Measurements from ENCODE around the gene TTC27. TPM values are rescaled to one million over a fixed set of nuclear protein-coding genes. Genes with fewer than 3 reads are reported as not detected.

The TTC27 gene
- total RNA-seq, 2 donors from 2014 or later = 16.4 to 20.3 TPM

DNA sequence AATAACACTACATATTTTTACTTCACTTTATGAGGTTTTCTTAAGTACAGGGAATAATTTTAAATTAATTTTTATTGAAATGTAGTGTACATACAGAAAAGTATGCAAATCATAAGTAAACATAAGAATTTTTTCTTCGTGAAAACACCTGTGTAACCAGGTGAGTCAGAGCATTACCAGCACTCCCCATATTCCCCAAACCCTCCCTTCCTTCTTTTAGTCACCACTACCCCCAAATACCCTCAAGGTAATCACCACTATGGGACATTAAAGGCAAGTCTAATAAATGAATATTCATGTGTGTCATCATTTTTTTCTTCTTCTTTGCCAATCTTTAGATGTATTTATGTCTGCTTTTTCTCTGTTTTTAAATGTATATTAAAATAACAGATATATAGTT is 179.0 kb downstream of the TTC27 start:
- no peaks in the 10 kb centered on the region for H3K4me1 ChIP-seq (ENCODE audit: control insufficient read depth, insufficient read depth, low read length)
- no peak overlapping the region for H3K27ac Mint-ChIP-seq
- H3K4me1 Mint-ChIP-seq = peaks cover 6% of the 10 kb centered on the region
- H3K27me3 Mint-ChIP-seq (ENCODE audit: insufficient read depth) = no peaks in the 10 kb centered on the region
- no peak overlapping the region for H3K4me3 Mint-ChIP-seq
- no peak overlapping the region for H3K9ac ChIP-seq (ENCODE audit: extremely low read depth, low read length, poor library complexity, severe bottlenecking)
- H3K9me3 ChIP-seq (ENCODE audit: control insufficient read depth, low read length) = no peaks in the 10 kb centered on the region
- no peaks in the 10 kb centered on the region for H3K27me3 ChIP-seq (ENCODE audit: control insufficient read depth, insufficient read depth, low read length, poor library complexity, severe bottlenecking)
- no peak overlapping the region for H3K4me3 ChIP-seq (ENCODE audit: low read length)
- H3K9me3 Mint-ChIP-seq = no peaks in the 10 kb centered on the region
- no peak overlapping the region for H3K27ac ChIP-seq (ENCODE audit: low read depth, low read length)
- no peak for DNase-seq
- H3K36me3 Mint-ChIP-seq (ENCODE audit: low read depth) = peaks cover 2% of the 10 kb centered on the region
- 83 to 100% methylated on average over 1 of the region's 1 CpG for WGBS, 2 experiments (ENCODE audit: insufficient coverage in 1 of 2, insufficient read length in 1 of 2)
- H3K36me3 ChIP-seq (ENCODE audit: control insufficient read depth, insufficient read depth, low read length) = no peaks in the 10 kb centered on the region
- TF ChIP-seq, protein P1, sequence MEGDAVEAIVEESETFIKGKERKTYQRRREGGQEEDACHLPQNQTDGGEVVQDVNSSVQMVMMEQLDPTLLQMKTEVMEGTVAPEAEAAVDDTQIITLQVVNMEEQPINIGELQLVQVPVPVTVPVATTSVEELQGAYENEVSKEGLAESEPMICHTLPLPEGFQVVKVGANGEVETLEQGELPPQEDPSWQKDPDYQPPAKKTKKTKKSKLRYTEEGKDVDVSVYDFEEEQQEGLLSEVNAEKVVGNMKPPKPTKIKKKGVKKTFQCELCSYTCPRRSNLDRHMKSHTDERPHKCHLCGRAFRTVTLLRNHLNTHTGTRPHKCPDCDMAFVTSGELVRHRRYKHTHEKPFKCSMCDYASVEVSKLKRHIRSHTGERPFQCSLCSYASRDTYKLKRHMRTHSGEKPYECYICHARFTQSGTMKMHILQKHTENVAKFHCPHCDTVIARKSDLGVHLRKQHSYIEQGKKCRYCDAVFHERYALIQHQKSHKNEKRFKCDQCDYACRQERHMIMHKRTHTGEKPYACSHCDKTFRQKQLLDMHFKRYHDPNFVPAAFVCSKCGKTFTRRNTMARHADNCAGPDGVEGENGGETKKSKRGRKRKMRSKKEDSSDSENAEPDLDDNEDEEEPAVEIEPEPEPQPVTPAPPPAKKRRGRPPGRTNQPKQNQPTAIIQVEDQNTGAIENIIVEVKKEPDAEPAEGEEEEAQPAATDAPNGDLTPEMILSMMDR (conservative IDR thresholded peaks at IDR 0.05) = no peak

DNA sequence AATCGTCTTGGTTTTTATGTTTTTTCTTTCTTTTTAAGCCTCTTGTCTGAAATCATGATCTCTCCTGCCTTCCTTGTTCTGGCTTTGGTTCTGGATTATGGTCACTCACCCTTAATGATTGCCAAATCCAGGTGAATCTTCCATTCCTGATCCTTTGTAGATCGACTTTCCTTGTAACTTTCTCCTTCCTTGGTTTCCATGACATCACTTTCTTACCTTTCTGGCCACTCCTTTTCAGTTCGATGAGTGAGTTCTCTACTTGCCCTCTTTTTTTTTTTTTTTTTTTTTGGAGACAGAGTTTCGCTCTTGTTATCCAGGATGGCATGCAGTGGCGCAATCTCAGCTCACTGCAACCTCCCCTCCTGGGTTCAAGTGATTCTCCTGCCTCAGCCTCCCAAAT is 179.8 kb downstream of the TTC27 start:
- TF ChIP-seq, protein P1 (conservative IDR thresholded peaks at IDR 0.05) = no peak
- Histone ChIP-seq H3K4me3 (ENCODE audit: low read length) (no peak overlapping the region), H3K36me3 (ENCODE audit: control insufficient read depth, insufficient read depth, low read length) (no peaks in the 10 kb centered on the region), H3K27me3 (ENCODE audit: control insufficient read depth, insufficient read depth, low read length, poor library complexity, severe bottlenecking) (no peaks in the 10 kb centered on the region), H3K4me1 (ENCODE audit: control insufficient read depth, insufficient read depth, low read length) (no peaks in the 10 kb centered on the region), H3K27ac (ENCODE audit: low read depth, low read length) (no peak overlapping the region), H3K9me3 (ENCODE audit: control insufficient read depth, low read length) (no peaks in the 10 kb centered on the region), H3K9ac (ENCODE audit: extremely low read depth, low read length, poor library complexity, severe bottlenecking) (no peak overlapping the region)
- no peak for DNase-seq
- no peaks in the 10 kb centered on the region for H3K9me3 Mint-ChIP-seq
- no peak overlapping the region for H3K27ac Mint-ChIP-seq
- no peaks in the 10 kb centered on the region for H3K27me3 Mint-ChIP-seq (ENCODE audit: insufficient read depth)
- H3K4me1 Mint-ChIP-seq = peaks cover 6% of the 10 kb centered on the region
- whole genome bisulfite sequencing, 2 experiments (ENCODE audit: insufficient coverage in 1 of 2, insufficient read length in 1 of 2) = 97 to 100% methylated on average over 2 to 5 of the region's 5 CpGs
- H3K4me3 Mint-ChIP-seq = no peak overlapping the region
- peaks cover 3% of the 10 kb centered on the region for H3K36me3 Mint-ChIP-seq (ENCODE audit: low read depth)

DNA sequence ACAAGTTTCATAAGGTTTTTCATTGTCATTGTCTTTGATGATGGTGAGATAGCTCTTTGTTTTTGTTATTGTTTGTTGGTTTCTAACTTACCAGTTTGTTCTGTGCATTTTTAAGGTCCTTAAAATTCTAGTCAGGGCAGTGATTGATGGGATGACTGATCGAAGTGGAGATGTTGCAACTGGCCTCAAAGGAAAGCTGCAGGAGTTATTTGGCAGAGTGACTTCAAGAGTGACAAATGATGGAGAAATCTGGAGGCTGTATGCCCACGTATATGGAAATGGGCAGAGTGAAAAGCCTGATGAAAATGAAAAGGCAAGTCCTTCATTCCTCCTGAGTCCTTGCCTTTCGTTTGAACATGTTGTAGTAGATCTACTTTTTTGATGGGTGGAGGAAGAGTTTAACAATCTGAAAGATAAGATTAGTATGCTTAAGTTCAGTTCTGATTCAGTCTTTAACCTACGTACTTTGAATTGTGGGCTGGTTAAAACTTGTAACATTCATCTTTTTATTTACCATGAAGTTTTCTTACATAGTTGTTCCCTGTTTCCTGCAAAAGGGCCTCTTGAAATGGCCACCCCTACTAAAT is 183.2 kb downstream of the TTC27 start:
- no peak for DNase-seq
- TF ChIP-seq, protein P1 (conservative IDR thresholded peaks at IDR 0.05) = no peak
- no peak overlapping the region for H3K27ac ChIP-seq (ENCODE audit: low read depth, low read length)
- H3K27me3 ChIP-seq (ENCODE audit: control insufficient read depth, insufficient read depth, low read length, poor library complexity, severe bottlenecking) = no peaks in the 10 kb centered on the region
- H3K4me1 ChIP-seq (ENCODE audit: control insufficient read depth, insufficient read depth, low read length) = no peaks in the 10 kb centered on the region
- Mint-ChIP-seq H3K4me1 (no peaks in the 10 kb centered on the region), H3K36me3 (ENCODE audit: low read depth) (peaks cover 3% of the 10 kb centered on the region), H3K9me3 (no peaks in the 10 kb centered on the region), H3K4me3 (no peak overlapping the region), H3K27me3 (ENCODE audit: insufficient read depth) (no peaks in the 10 kb centered on the region), H3K27ac (no peak overlapping the region)
- peaks cover 3% of the 10 kb centered on the region for H3K36me3 ChIP-seq (ENCODE audit: control insufficient read depth, insufficient read depth, low read length)
- H3K9ac ChIP-seq (ENCODE audit: extremely low read depth, low read length, poor library complexity, severe bottlenecking) = no peak overlapping the region
- H3K9me3 ChIP-seq (ENCODE audit: control insufficient read depth, low read length) = no peaks in the 10 kb centered on the region
- no peak overlapping the region for H3K4me3 ChIP-seq (ENCODE audit: low read length)
- WGBS, 2 experiments (ENCODE audit: insufficient coverage in 1 of 2, insufficient read length in 1 of 2) = 70 to 86% methylated on average over 3 to 4 of the region's 4 CpGs

Data from endodermal cell (in vitro differentiated cells).